ENCODE data around the gene MZT1.

- TF ChIP-seq ZEB2 (tag by site-specific recombination; IDR thresholded peaks at IDR 0.05) (no peak), ZNF121 (tag by site-specific recombination; IDR thresholded peaks at IDR 0.05) (no peak), REPIN1 (tag by site-specific recombination; IDR thresholded peaks at IDR 0.05; ENCODE audit: low read depth) (no peak), BCL11A (tag by site-specific recombination; IDR thresholded peaks at IDR 0.05; ENCODE audit: low read depth) (no peak), ZBTB21 (tag by site-specific recombination; IDR thresholded peaks at IDR 0.05) (no peak), ATF2 (tag by site-specific recombination; IDR thresholded peaks at IDR 0.05; ENCODE audit: low read depth) (no peak), RBAK (tag by site-specific recombination; IDR thresholded peaks at IDR 0.05) (no peak), ZNF776 (tag by site-specific recombination; IDR thresholded peaks at IDR 0.05; ENCODE audit: borderline replicate concordance) (no peak), ZNF488 (tag by site-specific recombination; IDR thresholded peaks at IDR 0.05) (no peak), ZSCAN4 (tag by site-specific recombination; IDR thresholded peaks at IDR 0.05) (no peak), YY1 (tag by site-specific recombination; IDR thresholded peaks at IDR 0.05) (no peak)
- TF ChIP-seq, protein P1, sequence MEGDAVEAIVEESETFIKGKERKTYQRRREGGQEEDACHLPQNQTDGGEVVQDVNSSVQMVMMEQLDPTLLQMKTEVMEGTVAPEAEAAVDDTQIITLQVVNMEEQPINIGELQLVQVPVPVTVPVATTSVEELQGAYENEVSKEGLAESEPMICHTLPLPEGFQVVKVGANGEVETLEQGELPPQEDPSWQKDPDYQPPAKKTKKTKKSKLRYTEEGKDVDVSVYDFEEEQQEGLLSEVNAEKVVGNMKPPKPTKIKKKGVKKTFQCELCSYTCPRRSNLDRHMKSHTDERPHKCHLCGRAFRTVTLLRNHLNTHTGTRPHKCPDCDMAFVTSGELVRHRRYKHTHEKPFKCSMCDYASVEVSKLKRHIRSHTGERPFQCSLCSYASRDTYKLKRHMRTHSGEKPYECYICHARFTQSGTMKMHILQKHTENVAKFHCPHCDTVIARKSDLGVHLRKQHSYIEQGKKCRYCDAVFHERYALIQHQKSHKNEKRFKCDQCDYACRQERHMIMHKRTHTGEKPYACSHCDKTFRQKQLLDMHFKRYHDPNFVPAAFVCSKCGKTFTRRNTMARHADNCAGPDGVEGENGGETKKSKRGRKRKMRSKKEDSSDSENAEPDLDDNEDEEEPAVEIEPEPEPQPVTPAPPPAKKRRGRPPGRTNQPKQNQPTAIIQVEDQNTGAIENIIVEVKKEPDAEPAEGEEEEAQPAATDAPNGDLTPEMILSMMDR (tag by site-specific recombination; IDR thresholded peaks at IDR 0.05), result no peak
- TF ChIP-seq, protein P2, sequence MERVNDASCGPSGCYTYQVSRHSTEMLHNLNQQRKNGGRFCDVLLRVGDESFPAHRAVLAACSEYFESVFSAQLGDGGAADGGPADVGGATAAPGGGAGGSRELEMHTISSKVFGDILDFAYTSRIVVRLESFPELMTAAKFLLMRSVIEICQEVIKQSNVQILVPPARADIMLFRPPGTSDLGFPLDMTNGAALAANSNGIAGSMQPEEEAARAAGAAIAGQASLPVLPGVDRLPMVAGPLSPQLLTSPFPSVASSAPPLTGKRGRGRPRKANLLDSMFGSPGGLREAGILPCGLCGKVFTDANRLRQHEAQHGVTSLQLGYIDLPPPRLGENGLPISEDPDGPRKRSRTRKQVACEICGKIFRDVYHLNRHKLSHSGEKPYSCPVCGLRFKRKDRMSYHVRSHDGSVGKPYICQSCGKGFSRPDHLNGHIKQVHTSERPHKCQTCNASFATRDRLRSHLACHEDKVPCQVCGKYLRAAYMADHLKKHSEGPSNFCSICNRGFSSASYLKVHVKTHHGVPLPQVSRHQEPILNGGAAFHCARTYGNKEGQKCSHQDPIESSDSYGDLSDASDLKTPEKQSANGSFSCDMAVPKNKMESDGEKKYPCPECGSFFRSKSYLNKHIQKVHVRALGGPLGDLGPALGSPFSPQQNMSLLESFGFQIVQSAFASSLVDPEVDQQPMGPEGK (tag by site-specific recombination; IDR thresholded peaks at IDR 0.05), result no peak
- TF ChIP-seq, protein P3, sequence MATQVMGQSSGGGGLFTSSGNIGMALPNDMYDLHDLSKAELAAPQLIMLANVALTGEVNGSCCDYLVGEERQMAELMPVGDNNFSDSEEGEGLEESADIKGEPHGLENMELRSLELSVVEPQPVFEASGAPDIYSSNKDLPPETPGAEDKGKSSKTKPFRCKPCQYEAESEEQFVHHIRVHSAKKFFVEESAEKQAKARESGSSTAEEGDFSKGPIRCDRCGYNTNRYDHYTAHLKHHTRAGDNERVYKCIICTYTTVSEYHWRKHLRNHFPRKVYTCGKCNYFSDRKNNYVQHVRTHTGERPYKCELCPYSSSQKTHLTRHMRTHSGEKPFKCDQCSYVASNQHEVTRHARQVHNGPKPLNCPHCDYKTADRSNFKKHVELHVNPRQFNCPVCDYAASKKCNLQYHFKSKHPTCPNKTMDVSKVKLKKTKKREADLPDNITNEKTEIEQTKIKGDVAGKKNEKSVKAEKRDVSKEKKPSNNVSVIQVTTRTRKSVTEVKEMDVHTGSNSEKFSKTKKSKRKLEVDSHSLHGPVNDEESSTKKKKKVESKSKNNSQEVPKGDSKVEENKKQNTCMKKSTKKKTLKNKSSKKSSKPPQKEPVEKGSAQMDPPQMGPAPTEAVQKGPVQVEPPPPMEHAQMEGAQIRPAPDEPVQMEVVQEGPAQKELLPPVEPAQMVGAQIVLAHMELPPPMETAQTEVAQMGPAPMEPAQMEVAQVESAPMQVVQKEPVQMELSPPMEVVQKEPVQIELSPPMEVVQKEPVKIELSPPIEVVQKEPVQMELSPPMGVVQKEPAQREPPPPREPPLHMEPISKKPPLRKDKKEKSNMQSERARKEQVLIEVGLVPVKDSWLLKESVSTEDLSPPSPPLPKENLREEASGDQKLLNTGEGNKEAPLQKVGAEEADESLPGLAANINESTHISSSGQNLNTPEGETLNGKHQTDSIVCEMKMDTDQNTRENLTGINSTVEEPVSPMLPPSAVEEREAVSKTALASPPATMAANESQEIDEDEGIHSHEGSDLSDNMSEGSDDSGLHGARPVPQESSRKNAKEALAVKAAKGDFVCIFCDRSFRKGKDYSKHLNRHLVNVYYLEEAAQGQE (tag by site-specific recombination; IDR thresholded peaks at IDR 0.05), result no peak
Observed at GRCh38 chr13:72693832-72694231, 33.6 kb downstream of the MZT1 start.
